Frontal cortex (tissue), 4 donors: ENCODE measurements around the gene ABHD8. TPM values are rescaled to one million over a fixed set of nuclear protein-coding genes. Genes with fewer than 3 reads are reported as not detected.
A peak's percentile ranks its signal among the peaks of the same experiment; 100 is the strongest.

Experiments
- DNase-seq, 2 donors: peaks; one replicate each; pipeline ENCODE4 v3.0.0; 2012; ENCODE audit warnings: low spot score in 2 of 2
- FAIRE-seq: peaks from 2 replicates; lab custom pipeline; 2012; peaks lifted over from hg19 to GRCh38; lab: Jason Lieb, UNC
- total RNA-seq: library from RNA; depleted of rRNA; stranded (reverse); fragments of >200 nt; gene quantifications from one replicate; pipeline ENCODE4 v1.2.3, GENCODE V29; 2014
- donor health status: control.
- donor health status: control.
- donor health status: control.

The ABHD8 gene
- total RNA-seq, 1 donor from 2014 or later: 20.4 TPM

- DNase-seq (no peak), FAIRE-seq (no peak)
Observed at GRCh38 chr19:17246681-17247425, 56.4 kb downstream of the ABHD8 start.

- DNase-seq: no peak
- FAIRE-seq: no peak
Observed at GRCh38 chr19:17245535-17245984, 57.7 kb downstream of the ABHD8 start, which contains the start of gene NR2F6. TSS of gene NR2F6 (minus strand) at chr19:17245919. CDS start at chr19:17245220, 699 bp downstream.

- peak in 1 of 2 donors; percentile 72 for DNase-seq
Observed at GRCh38 chr19:17244618-17245534, 58.3 kb downstream of the ABHD8 start.

GRCh38 chr19:17243830-17244617 lies 59.2 kb downstream of the ABHD8 start:
- FAIRE-seq: no peak

More at GRCh38 chr19:17244618-17245534, 58.3 kb downstream of the ABHD8 start:
- FAIRE-seq: no peak

GRCh38 chr19:17243211-17243829 lies 59.9 kb downstream of the ABHD8 start:
- no peak for FAIRE-seq
- DNase-seq: no peak

More at GRCh38 chr19:17243830-17244617, 59.2 kb downstream of the ABHD8 start:
- no peak for DNase-seq

GRCh38 chr19:17242431-17243208 lies 60.6 kb downstream of the ABHD8 start:
- FAIRE-seq (no peak), DNase-seq (no peak)

Other genes starting within 250 kb of the ABHD8 start
- gene HAUS8, start 228.0 kb downstream of the ABHD8 start, total RNA-seq: 2.0 TPM
- 21.2 TPM for gene MYO9B, start 227.6 kb downstream of the ABHD8 start, total RNA-seq
- 15.1 TPM for gene USE1, start 88.1 kb downstream of the ABHD8 start, total RNA-seq
- 0.82 TPM for gene OCEL1, start 77.2 kb downstream of the ABHD8 start, total RNA-seq
- 9.8 TPM for gene NR2F6, start 57.5 kb downstream of the ABHD8 start, total RNA-seq
- gene USHBP1, start 38.7 kb downstream of the ABHD8 start, total RNA-seq: 0.82 TPM
- gene BABAM1, start 36.0 kb downstream of the ABHD8 start, total RNA-seq: 66.9 TPM
- gene ANKLE1, start 21.5 kb downstream of the ABHD8 start, total RNA-seq: 0.82 TPM
- 11.4 TPM for gene MRPL34, start 2.4 kb upstream of the ABHD8 start, total RNA-seq
- 10.2 TPM for gene DDA1, start 6.1 kb upstream of the ABHD8 start, total RNA-seq
- gene ANO8, start 31.4 kb upstream of the ABHD8 start, total RNA-seq: 20.0 TPM
- 11.8 TPM for gene GTPBP3, start 34.1 kb upstream of the ABHD8 start, total RNA-seq
- gene PLVAP, start 73.9 kb upstream of the ABHD8 start, total RNA-seq: under 0.01 TPM
- not detected for gene CCDC194, start 90.8 kb upstream of the ABHD8 start, total RNA-seq
- gene BST2, start 102.2 kb upstream of the ABHD8 start, total RNA-seq: 1.6 TPM
- 17.5 TPM for gene MVB12A, start 116.6 kb upstream of the ABHD8 start, total RNA-seq
- 0.82 TPM for gene TMEM221, start 145.2 kb upstream of the ABHD8 start, total RNA-seq
- not detected for gene NXNL1, start 157.5 kb upstream of the ABHD8 start, total RNA-seq
- gene SLC27A1, start 167.1 kb upstream of the ABHD8 start, total RNA-seq: 10.2 TPM
- 38.3 TPM for gene PGLS, start 208.2 kb upstream of the ABHD8 start, total RNA-seq